HPDE6-E6E7 (cell line): Measurements from ENCODE around the gene EHMT1.
"Not testable (repeated sequence)": the region's sequence is repeated elsewhere in the genome, so short reads cannot be mapped to it uniquely, and the experiment has no call there.

Experiments
- DNase-seq: peaks from one replicate; pipeline ENCODE4 v3.0.0; 2011; ENCODE audit warnings: missing footprints; ENCODE audit errors: extremely low spot score

The EHMT1 gene

GRCh38 chr9:137759649-137760321 lies 141.0 kb downstream of the EHMT1 start:
- DNase-seq, result no peak

DNA sequence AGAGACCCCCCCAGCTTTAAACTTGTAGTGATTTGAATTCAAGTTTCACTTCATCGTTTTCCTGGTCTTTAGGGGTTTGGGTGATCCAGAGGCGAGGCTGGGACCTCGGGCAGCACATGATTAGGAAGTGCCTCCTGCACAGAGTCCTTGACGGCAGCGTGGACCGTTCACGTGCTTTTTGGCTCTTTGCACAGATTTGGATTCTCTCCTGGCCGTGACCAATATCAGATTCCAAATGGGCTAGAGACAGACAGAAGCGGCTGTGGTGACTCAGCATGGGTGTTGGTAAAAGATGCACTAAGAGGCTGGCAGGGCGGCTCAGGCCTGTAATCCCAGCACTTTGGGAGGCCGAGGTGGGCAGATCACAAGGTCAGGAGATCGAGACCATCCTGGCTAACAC lies 141.6 kb downstream of the EHMT1 start:
- no peak for DNase-seq

- DNase-seq, result no peak
Observed at GRCh38 chr9:137761032-137761431, 142.2 kb downstream of the EHMT1 start.

DNA sequence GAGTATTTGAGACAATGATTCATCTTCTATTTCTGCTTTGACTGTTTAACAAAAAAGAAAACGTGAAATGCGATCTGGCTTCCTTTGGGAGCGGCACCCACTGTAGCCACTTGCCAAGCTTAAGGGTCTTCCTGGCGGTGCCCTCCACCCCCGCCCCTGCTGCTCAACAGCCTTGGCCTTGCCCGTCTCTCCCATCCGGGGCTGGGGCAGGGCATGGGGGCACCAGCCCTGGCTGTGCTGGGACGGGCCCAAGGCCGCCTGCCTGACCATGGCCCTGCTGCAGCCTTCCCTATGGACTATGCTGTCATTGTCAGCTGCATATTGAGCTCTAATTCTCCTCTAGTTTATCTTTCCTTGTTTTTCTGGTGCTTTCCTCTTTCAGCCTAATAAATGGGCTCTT lies 143.0 kb downstream of the EHMT1 start:
- no peak for DNase-seq

DNA sequence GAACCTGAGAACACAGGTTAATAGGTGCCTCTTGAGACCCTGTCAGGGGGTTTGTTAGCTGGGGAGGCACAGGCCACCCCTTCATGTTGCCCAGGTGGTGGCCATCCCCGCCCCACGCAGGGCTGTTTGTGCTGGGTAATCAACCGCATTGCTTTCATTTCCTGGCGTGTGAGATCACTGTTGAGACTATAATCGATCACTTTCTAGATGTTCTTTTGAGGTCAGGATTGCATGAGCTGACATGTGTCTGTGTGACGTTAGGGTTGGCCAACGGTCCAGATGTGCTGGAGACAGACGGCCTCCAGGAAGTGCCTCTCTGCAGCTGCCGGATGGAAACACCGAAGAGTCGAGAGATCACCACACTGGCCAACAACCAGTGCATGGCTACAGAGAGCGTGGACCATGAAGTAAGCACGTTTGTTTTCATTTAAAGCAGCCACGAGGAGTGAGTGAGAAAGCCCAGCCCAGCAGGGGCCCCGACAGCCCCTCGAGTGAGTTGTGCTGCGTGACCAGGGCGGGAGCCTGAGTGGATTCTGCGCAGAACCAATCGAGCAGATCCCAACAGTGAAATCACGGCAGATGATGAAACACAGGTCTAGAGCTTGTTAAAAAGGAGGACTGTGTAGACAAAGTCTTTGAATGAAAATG lies 143.7 kb downstream of the EHMT1 start:
- DNase-seq, result no peak

DNA sequence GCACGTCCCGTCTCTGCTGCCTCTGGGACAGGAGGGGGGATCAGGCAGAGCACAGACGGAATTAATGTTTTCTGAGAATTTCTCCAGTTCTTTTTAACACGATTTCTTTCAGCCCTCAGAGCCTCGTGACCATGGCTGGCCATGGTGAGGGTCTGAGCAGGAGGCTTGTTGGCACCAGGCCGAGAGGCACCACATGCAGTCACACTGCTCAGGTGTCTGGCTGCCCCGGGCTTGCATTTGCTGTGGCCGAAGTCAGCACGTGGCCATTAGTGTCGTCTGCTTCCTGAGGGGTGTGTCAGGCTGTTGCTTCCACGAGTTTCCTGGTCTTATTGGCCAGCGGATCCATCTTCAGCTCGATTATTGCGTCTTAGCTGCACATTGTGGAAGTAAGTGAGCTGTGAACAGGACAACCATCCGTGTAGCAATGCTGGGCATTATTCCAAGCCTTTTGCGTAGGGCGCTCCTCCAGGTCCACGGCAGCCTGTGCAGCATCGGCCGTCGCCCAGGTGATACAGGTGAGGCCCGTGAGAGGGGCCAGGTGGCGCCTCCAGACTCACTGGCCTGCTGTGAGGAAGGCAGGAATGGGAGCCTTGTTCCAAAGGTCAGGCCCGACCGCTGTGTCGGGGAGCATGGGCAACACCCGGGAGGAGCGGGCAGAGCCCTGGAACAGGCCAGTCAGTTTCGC lies 144.6 kb downstream of the EHMT1 start:
- no peak for DNase-seq

DNA sequence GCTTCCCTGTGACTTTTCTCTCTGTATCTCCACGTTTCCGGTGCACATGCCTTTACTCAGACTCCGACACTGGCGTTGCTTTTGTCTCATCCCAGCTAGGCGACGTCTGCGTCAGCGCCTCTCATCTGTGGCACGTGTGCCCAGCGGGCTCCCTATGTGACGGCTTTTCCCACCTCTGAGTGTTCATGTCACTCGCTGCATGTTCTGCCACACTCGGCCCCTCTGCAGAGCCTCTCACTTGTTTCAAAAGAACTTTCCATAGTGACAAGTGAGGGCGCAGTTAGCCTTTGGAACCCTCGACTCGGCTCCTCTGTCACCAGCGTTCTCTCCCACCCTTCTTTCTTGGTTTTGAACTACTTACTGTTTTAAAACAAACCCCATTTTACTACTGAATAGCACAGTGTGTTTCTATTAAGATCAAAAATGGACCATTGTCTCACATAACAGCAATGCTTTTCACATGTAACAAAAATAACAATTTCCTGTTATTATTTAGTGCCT lies 145.4 kb downstream of the EHMT1 start:
- no peak for DNase-seq

GRCh38 chr9:137764981-137765380 lies 146.2 kb downstream of the EHMT1 start:
- no peak for DNase-seq

DNA sequence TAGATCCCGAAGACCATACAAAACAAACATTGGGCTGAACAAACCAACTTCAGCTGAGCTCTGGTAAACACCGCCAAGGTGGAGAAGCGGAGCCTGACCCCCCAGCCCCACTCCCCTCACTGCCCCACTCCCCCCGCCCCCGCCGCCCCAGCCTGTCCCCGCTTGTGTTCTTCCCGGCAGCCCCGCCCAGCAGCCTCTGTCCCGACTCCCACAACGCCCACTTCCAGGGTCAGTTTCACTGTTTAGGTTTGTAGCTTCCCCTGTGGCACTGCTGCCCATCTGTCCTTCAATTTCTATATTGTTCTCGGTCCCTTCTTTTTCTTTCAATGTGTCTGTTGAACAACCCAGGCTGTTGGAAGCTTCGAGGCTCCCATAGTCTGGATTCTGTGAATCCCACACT lies 146.7 kb downstream of the EHMT1 start:
- DNase-seq, result no peak

DNA sequence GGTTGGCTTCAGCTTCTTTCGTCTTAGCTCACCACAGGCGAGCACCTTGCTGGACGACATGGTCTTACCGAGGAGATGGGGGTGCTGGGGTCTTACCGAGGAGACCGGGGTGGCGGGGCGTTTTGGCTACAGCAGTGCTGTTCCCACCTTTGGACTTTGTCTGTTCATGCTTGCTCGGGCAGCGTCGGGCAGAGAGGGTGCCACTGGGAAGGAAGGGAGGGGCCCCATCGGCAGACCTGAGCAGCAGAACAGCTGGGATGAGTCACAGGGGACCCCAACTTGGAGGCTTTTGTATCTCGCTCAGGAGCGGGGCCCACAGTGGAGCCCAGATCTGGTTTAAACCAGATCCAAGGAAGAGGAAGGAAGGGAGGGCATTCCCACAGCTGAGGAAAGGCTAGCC lies 152.8 kb downstream of the EHMT1 start:
- no peak for DNase-seq

DNA sequence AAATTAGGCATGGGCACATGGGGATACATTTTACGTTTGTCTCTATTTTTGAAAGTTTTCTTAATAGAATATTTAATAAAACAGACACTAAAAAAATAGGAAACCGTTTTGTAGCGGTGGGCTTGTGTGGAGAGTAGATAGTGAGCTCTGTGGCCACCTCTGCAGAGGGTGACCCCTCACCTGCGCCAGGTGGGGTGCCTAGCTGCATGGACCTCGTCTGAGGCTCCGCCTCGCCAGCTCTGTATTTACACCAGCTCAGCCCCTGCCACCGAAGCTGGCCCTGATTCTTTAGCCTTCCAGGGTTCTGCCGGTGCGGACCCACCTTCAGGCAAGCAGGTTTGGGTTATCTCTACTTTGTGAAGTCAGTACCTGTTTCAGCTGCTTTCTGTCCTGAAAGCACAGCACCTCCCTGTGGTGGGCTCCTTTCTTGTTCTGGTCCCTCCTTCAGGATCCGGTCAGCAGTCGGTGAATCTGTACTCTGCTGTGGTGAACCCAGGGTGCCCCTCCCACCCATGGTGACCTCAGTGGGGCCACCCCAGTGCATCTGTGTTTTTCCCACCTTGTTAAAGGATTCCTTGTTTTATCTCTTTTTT lies 153.6 kb downstream of the EHMT1 start:
- no peak for DNase-seq

GRCh38 chr9:137774775-137775386 lies 156.1 kb downstream of the EHMT1 start:
- DNase-seq, result no peak

DNA sequence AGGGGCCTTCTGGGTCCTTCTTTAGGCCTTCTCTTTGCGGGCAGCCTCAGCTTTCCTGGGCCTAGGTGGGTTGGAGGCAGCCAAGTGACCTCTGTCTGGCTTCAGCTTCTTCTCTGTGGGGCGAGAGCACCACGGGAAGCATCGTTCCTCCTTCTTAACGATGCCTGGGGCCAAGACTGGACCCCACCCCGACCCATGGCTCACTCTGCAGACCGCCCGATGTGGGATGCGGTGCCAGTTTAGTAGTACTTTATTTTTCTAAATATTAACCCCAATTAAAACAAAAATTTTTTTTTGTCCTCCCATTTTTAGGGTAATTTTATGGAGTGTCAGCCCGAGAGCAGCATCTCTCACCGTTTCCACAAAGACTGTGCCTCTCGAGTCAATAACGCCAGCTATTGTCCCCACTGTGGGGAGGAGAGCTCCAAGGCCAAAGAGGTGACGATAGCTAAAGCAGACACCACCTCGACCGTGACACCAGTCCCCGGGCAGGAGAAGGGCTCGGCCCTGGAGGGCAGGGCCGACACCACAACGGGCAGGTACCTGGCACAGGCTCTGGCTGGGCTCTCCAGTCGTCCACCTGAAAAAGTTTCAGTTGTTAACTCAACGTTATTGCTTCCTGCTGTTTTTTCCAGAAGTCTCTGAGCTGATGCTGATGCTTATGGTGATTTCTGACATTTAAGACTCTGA lies 157.6 kb downstream of the EHMT1 start:
- DNase-seq, result no peak

DNA sequence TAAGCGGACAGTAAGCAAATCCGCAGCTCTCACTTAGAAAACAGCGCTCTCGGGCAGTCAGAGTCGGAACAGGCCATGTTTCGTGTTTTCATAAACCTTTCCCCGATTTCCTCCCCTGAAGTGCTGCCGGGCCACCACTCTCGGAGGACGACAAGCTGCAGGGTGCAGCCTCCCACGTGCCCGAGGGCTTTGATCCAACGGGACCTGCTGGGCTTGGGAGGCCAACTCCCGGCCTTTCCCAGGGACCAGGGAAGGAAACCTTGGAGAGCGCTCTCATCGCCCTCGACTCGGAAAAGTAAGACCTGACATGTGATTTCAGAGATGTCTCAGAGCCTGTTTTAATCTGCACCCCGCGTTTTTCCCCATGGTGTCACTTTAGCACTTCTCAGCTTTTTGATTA lies 159.0 kb downstream of the EHMT1 start:
- no peak for DNase-seq

GRCh38 chr9:137778336-137778735 lies 159.5 kb downstream of the EHMT1 start:
- no peak for DNase-seq

DNA sequence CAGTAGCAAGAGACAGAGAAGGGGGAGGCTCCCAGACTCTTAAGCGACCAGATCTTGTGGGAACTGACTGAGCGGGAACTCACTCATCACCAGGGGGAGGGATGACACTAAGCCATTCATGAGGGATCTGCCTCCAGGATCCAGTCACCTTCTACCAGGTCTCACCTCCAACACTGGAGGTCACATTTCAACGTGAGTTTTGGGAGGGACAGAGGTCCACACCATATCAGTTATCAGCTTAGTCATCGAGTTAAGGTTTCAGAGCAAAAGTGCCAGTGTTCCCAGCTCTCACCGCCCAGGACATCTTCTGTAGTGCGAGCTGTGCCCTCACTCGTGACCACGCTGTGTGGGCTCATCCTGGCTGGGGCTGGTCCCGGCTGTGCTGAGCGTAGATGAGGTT lies 160.1 kb downstream of the EHMT1 start:
- no peak for DNase-seq

- DNase-seq, result not testable (repeated sequence)
Observed at GRCh38 chr9:137780031-137780430, 161.2 kb downstream of the EHMT1 start.

- DNase-seq, result no peak
Observed at GRCh38 chr9:137781906-137782585, 163.2 kb downstream of the EHMT1 start.

GRCh38 chr9:137783521-137783920 lies 164.7 kb downstream of the EHMT1 start:
- no peak for DNase-seq

GRCh38 chr9:137784046-137784445 lies 165.2 kb downstream of the EHMT1 start:
- DNase-seq, result no peak
